Measurements from ENCODE around the gene CSGALNACT2.

- TF ChIP-seq CTCF (IDR thresholded peaks at IDR 0.05; ENCODE audit: low read depth, low read length, missing input control) (no peak), RAD21 (IDR thresholded peaks at IDR 0.05) (no peak), YY1 (IDR thresholded peaks at IDR 0.05) (no peak), JUND (IDR thresholded peaks at IDR 0.05) (no peak), FOXA2 (IDR thresholded peaks at IDR 0.05) (no peak)
These were observed 79.4 kb downstream of the CSGALNACT2 start for GRCh38 chr10:43217563-43218205.
